GM12872 (cell line): ENCODE results near the gene PGC.

Experiments used
- CTCF ChIP-seq: IDR thresholded peaks from 3 replicates; pipeline ENCODE4 v1.5.1; 2011; ENCODE audit warnings: low read depth, mild to moderate bottlenecking, low read length, moderate library complexity; ENCODE audit not compliant: insufficient read depth

PGC gene

GRCh38 chr6:41719436-41720261 lies 27.5 kb downstream of the PGC start:
- TF ChIP-seq CTCF: no peak

GRCh38 chr6:41718828-41719227 lies 28.4 kb downstream of the PGC start:
- no peak for TF ChIP-seq CTCF

DNA sequence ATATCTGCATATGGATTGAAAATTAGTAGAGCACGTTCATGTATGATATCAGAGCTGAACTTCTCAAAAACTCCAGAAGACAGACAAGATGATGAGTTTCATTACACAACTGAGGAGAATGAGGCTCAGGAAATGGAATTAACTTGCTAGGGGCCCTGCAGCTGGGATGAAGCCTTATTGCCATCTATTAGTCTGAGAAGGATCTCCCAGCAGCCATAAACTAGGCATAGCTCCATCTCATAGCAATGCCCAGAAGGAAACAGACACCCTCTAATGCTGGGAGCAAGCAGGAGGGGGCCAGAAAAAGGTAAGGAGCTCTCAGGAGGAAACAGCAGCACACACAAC lies 29.8 kb downstream of the PGC start:
- no peak for TF ChIP-seq CTCF

DNA sequence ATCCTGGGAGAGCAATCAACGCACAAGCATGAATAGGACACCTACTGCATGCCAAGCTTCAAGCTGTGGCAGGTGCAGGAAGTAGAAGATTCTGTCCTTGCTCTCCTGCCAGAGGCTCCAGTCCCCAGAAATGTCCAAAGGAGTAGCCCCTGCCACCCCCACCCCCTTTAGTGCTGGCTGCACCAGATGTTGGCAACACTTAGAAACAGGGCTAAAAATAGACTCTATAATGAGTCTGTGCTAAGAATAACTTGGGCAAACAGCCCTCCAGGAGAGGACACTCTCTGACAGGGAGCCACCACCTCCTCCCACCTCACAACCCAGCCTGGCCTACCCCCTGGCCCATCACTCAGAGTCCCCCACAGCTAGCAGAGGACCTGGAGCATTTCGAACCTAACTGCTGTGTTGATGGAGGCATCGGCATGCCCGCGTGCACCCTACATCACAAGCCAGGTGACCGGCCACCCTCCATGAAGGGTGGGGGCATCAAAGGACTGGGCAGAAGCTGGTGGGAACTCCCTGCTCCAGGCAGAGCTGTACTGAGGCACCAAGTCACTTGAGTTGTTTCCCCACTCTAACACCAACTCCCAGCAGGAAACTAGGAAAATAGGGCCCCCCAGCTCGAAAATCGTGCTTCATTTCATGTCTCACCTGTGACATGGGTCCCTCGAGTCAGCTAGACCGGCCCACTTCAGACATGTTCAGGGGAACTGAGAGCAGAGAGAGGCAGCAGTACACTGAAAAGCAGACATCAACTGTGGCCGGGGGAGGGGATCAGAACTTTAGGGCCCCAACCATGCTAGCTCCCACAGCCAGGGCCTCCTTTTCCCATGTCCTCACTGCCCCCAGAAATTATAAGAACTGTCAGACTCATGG lies 30.4 kb downstream of the PGC start:
- TF ChIP-seq CTCF: no peak

- TF ChIP-seq CTCF: no peak
Observed at GRCh38 chr6:41715795-41716515, 31.2 kb downstream of the PGC start.

GRCh38 chr6:41714556-41715273 lies 32.5 kb downstream of the PGC start:
- no peak for TF ChIP-seq CTCF
